Measurements from ENCODE around the gene CRIM1. TPM values are rescaled to one million over a fixed set of nuclear protein-coding genes. Genes with fewer than 3 reads are reported as not detected.

CRIM1 gene
- total RNA-seq, 1 experiment from 2014 or later: 1.0 TPM

DNA sequence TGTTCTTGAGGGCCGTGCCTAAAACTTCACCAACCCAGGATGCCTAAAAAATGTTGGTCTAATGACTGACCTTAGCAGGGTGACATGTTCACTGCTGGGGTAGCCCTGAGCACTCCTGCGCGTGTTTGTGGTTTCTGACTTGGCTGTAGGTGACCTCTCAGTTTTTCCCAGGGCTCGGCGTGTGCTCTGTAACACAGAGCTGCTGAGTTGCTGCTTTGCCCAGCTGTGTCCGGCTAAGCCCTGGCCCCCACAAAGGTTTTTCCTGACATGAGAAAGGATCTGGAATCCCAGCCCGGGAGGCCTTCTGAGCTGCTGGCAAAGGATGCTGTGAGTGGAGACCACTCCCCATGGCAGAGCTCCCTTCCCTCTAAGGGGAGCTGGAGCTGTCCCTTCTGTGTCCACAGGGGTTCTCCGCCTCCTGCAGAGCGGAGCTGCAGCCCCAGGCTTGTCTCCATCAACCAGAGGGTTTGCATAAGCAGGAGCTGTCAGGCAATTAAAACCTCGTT lies 52.7 kb downstream of the CRIM1 start:
- DNase-seq (ENCODE audit: low read depth, low spot score): no peak
- in situ Hi-C loops (cut with HindIII; ENCODE audit: low pct_unique_long_range_greater_than_20kb, low sequenced_read_pairs): no loop called here

DNA sequence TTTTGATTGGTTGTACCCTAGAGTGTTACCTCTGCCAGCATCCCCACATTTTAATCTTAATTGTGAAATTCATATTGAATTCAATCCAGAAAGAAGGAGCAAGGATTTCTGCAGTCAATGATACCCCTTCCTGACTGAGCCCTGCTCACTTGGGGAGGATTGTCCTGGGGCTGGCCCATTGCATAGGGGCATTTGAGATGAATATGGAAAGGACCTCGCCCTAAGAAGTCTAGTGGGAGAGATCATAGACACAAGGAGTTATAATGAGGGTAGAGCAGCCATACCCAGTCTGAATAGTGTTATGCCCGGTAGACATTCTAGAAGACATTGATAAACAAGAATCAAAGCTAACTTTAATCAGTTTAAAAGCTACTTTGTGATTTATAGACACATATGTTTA lies 53.8 kb downstream of the CRIM1 start:
- in situ Hi-C loops (cut with HindIII; ENCODE audit: low pct_unique_long_range_greater_than_20kb, low sequenced_read_pairs): no loop called here
- no peak for DNase-seq (ENCODE audit: low read depth, low spot score)

- in situ Hi-C loops (cut with HindIII; ENCODE audit: low pct_unique_long_range_greater_than_20kb, low sequenced_read_pairs): no loop called here
- no peak for DNase-seq (ENCODE audit: low read depth, low spot score)
Observed at GRCh38 chr2:36409935-36410334, 54.4 kb downstream of the CRIM1 start.

DNA sequence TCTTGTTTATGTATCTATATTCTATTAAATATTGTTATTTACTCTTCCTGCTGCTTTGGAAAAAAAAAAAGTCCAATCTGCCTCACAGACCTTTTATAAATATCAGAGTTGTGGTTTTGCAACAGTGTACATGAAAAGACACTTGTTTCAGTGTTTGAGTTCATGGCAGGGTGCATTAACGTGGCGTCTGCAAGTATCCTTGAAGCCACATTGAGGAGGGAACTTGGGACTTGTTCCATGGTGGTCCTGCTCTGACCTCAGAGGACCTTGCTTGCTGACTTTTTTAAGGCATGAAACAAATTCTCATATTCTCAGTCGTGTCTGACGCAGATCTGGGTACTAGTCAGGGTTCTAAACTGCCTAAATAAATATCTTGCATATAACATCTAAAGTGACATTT lies 55.1 kb downstream of the CRIM1 start:
- in situ Hi-C loops (cut with HindIII; ENCODE audit: low pct_unique_long_range_greater_than_20kb, low sequenced_read_pairs): no loop called here
- DNase-seq (ENCODE audit: low read depth, low spot score): no peak

- in situ Hi-C loops (cut with HindIII; ENCODE audit: low pct_unique_long_range_greater_than_20kb, low sequenced_read_pairs): no loop called here
- DNase-seq (ENCODE audit: low read depth, low spot score): no peak
Observed at GRCh38 chr2:36411962-36412444, 56.4 kb downstream of the CRIM1 start.

GRCh38 chr2:36413218-36413617 lies 57.6 kb downstream of the CRIM1 start:
- no peak for DNase-seq (ENCODE audit: low read depth, low spot score)
- in situ Hi-C loops (cut with HindIII; ENCODE audit: low pct_unique_long_range_greater_than_20kb, low sequenced_read_pairs): no loop called here

GRCh38 chr2:36414307-36414706 lies 58.7 kb downstream of the CRIM1 start:
- DNase-seq (ENCODE audit: low read depth, low spot score): no peak
- in situ Hi-C loops (cut with HindIII; ENCODE audit: low pct_unique_long_range_greater_than_20kb, low sequenced_read_pairs): no loop called here

- DNase-seq (ENCODE audit: low read depth, low spot score): no peak
- in situ Hi-C loops (cut with HindIII; ENCODE audit: low pct_unique_long_range_greater_than_20kb, low sequenced_read_pairs): no loop called here
Observed at GRCh38 chr2:36415381-36416022, 59.9 kb downstream of the CRIM1 start.

GRCh38 chr2:36416370-36417165 lies 61.0 kb downstream of the CRIM1 start:
- no peak for DNase-seq (ENCODE audit: low read depth, low spot score)
- in situ Hi-C loops (cut with HindIII; ENCODE audit: low pct_unique_long_range_greater_than_20kb, low sequenced_read_pairs): no loop called here

DNA sequence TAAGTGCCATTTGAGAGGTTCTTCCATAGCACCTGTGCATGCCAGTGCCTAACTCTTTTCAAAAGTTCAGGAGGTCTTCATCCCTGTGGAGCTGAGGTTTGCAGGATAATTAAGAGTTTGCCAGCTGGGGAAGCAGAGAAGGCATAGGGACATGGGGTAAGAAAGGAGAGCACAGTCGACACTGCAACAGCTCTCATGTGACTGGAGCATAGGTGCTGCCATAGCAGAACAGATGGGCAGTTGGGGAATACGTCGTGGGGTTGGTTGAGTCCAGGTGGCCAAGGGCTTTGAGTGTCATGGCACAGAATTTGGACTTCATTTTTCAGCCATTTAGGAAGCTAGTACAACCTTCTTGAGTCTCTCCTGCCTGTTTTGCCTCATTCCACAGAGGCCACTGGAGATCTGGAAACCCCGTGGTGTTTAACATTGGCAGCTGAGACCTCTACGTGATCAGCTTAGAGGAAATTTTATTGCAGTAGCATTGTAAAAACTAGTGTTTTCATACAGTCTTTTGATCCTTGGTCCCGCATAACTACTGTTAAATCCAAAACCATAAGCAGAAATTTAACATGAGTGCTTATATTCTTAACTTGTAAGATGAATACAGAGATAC lies 65.1 kb downstream of the CRIM1 start:
- no peak for DNase-seq (ENCODE audit: low read depth, low spot score)
- in situ Hi-C loops (cut with HindIII; ENCODE audit: low pct_unique_long_range_greater_than_20kb, low sequenced_read_pairs): no loop called here

DNA sequence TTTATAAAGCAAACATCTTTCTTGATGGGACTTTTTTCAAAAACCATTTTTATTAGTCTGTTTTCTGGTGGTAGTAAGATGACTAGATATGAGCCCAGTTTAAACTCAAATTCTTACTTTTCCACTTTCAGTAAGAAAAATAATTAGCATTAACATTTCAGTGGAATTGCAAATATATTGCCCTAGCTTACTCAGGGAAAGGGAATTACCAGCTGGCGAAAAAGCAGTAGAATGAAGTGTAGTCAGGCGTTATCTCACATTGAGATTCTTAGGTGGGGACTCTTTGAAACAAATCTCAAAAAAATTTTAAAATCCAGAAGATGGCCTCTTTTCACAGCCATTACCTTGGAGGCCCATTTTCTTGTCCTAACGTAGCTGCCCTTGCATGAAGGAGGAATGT lies 65.8 kb downstream of the CRIM1 start:
- no peak for DNase-seq (ENCODE audit: low read depth, low spot score)
- in situ Hi-C loops (cut with HindIII; ENCODE audit: low pct_unique_long_range_greater_than_20kb, low sequenced_read_pairs): no loop called here

DNA sequence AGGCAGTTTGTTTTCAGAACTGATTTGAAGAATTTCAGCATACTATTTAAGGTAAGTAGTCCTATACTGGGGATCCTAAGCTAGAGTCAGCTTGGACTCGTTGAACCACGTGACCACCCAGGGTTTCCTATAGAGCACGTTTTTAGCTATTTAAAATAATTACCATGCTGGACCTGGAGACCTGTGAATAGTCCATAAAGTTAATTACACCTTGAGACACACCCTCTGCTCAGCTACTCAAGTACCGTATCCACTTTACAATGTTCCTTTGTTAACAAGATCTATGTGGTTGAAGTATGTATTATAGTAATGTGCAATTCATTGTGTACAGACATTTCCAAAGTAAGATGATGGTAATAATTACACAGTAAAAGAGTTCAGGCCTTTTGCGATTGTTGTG lies 67.6 kb downstream of the CRIM1 start:
- no peak for DNase-seq (ENCODE audit: low read depth, low spot score)
- in situ Hi-C loops (cut with HindIII; ENCODE audit: low pct_unique_long_range_greater_than_20kb, low sequenced_read_pairs): no loop called here

- DNase-seq (ENCODE audit: low read depth, low spot score): no peak
- in situ Hi-C loops (cut with HindIII; ENCODE audit: low pct_unique_long_range_greater_than_20kb, low sequenced_read_pairs): no loop called here
Observed at GRCh38 chr2:36423619-36424120, 68.1 kb downstream of the CRIM1 start.

- in situ Hi-C loops (cut with HindIII; ENCODE audit: low pct_unique_long_range_greater_than_20kb, low sequenced_read_pairs): no loop called here
- no peak for DNase-seq (ENCODE audit: low read depth, low spot score)
Observed at GRCh38 chr2:36425608-36426355, 70.2 kb downstream of the CRIM1 start.

DNA sequence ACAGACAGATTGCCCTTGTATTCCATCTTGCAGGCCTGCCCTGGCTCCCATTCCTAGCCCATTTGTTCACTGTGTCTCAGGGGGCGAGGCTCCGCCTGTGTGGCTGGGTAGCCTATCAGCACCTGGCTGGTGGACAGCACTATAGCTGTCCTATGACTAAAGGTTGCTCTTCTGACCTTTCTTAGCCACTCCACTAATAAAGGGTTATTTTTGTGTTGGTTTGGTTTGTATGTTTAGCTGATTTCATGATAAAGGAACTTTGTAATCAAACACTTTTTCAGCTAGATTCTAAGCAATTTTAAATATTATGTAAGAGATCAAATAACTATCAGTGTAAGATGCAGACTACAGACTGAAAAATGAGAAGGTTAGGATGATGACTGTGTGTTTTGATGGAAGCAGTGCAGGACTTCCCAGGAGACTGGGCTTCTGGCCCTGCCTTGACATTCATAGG lies 72.2 kb downstream of the CRIM1 start:
- no peak for DNase-seq (ENCODE audit: low read depth, low spot score)
- in situ Hi-C loops (cut with HindIII; ENCODE audit: low pct_unique_long_range_greater_than_20kb, low sequenced_read_pairs): no loop called here

DNA sequence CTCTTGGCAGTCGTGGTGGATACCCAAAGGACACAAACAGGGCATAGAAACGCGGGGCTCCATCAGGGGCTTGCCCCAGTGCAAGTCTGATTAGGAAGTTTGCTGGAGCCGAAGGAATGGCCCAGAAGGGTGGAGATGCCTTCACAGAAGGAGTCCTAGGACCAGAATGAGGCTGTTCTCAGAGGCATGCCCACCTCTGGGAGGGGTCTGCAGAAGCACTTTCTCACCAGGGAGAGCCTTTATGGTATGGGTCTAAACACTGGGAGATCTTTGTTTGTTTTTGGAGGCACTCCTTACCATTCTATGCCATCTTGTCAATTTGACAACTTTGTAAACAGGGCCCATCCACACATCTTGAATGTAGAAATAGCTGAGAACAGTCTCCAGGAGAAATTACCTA lies 75.0 kb downstream of the CRIM1 start:
- DNase-seq (ENCODE audit: low read depth, low spot score): no peak
- in situ Hi-C loops (cut with HindIII; ENCODE audit: low pct_unique_long_range_greater_than_20kb, low sequenced_read_pairs): no loop called here

- no peak for DNase-seq (ENCODE audit: low read depth, low spot score)
- in situ Hi-C loops (cut with HindIII; ENCODE audit: low pct_unique_long_range_greater_than_20kb, low sequenced_read_pairs): no loop called here
Observed at GRCh38 chr2:36432479-36432878, 76.9 kb downstream of the CRIM1 start.
